GM21390 (cell line): ENCODE data around the gene TLCD2.
"Not testable (repeated sequence)": the region's sequence is repeated elsewhere in the genome, so short reads cannot be mapped to it uniquely, and the experiment has no call there.

ENCODE experiments used
- ATAC-seq: cut with Tn5 transposase; IDR thresholded peaks from one replicate; pipeline ENCODE4 v1.9.1; 2021; ENCODE audit not compliant: unreplicated experiment

The TLCD2 gene

GRCh38 chr17:1695365-1695764, 14.8 kb downstream of the TLCD2 start:
- ATAC-seq, result no peak

GRCh38 chr17:1693339-1693738, 16.8 kb downstream of the TLCD2 start:
- no peak for ATAC-seq

GRCh38 chr17:1690544-1691221, 19.5 kb downstream of the TLCD2 start:
- ATAC-seq, result no peak

GRCh38 chr17:1688405-1688804, 21.8 kb downstream of the TLCD2 start:
- ATAC-seq, result not testable (repeated sequence)

- no peak for ATAC-seq
Measured at GRCh38 chr17:1686086-1686485, 24.1 kb downstream of the TLCD2 start.

- peak; percentile 96 for ATAC-seq
Measured at GRCh38 chr17:1684378-1685189, 25.6 kb downstream of the TLCD2 start, which contains the start of gene PRPF8. Gene PRPF8 (minus strand): TSS chr17:1684867. CDS start chr17:1684571, 296 bp downstream.

- no peak for ATAC-seq
Measured at GRCh38 chr17:1683459-1683858, 26.7 kb downstream of the TLCD2 start.

- no peak for ATAC-seq
Measured at GRCh38 chr17:1676401-1676800, 33.8 kb downstream of the TLCD2 start.

- no peak for ATAC-seq
Measured at GRCh38 chr17:1673041-1673785, 37.0 kb downstream of the TLCD2 start.

GRCh38 chr17:1663934-1664333, 46.2 kb downstream of the TLCD2 start:
- ATAC-seq, result not testable (repeated sequence)

- ATAC-seq, result no peak
Measured at GRCh38 chr17:1661045-1661444, 49.1 kb downstream of the TLCD2 start.

- no peak for ATAC-seq
Measured at GRCh38 chr17:1658100-1658499, 52.1 kb downstream of the TLCD2 start.

- no peak for ATAC-seq
Measured at GRCh38 chr17:1653735-1654134, 56.4 kb downstream of the TLCD2 start.

- not testable (repeated sequence) for ATAC-seq
Measured at GRCh38 chr17:1652794-1653193, 57.4 kb downstream of the TLCD2 start.
